DND-41 (cell line): ENCODE data around the gene RPUSD3.

Experiments
- ATAC-seq: fragments of 200-7000 bp; cut with Tn5 transposase; 3 replicates; pipeline ENCODE4 v1.9.1; 2021; ENCODE audit warnings: low read depth; ENCODE audit not compliant: insufficient read depth
- DNase-seq: peaks from one replicate; pipeline ENCODE4 v3.0.0-alpha.2; 2020
- H2AFZ ChIP-seq: 2 replicates; pipeline ENCODE4 v1.6.0; 2012; ENCODE audit warnings: low read depth, low read length
- H3K27ac ChIP-seq: 2 replicates; pipeline ENCODE4 v1.5.1; 2012; ENCODE audit warnings: low read length, inconsistent platforms
- H3K27me3 ChIP-seq: fragments of 200-600 bp; sonication (generic); 2 replicates; pipeline ENCODE4 v1.6.0; 2012; ENCODE audit warnings: low read length, mild to moderate bottlenecking, inconsistent platforms; ENCODE audit not compliant: insufficient read depth, poor library complexity
- H3K36me3 ChIP-seq: 2 replicates; pipeline ENCODE4 v1.5.1; 2012; ENCODE audit warnings: low read length, inconsistent platforms; ENCODE audit not compliant: insufficient read depth
- H3K4me1 ChIP-seq: 2 replicates; pipeline ENCODE4 v1.5.1; 2012; ENCODE audit warnings: mild to moderate bottlenecking, low read length; ENCODE audit not compliant: insufficient read depth
- H3K4me2 ChIP-seq: 2 replicates; pipeline ENCODE4 v1.6.0; 2012; ENCODE audit warnings: mild to moderate bottlenecking, moderate library complexity, low read length, inconsistent platforms; ENCODE audit not compliant: insufficient read depth
- H3K4me3 ChIP-seq, 2 experiments: fragments of 200-600 bp in 1 of 2; shearing (Covaris generic) in 1 of 2; 2 replicates each; pipeline ENCODE4 v1.5.1; 2012 to 2016; ENCODE audit warnings: inconsistent platforms in 2 of 2, low read length in 2 of 2, mild to moderate bottlenecking in 2 of 2, low read depth in 1 of 2, moderate library complexity in 1 of 2
- H3K79me2 ChIP-seq: 2 replicates; pipeline ENCODE4 v1.6.0; 2012; ENCODE audit warnings: low read length, inconsistent platforms; ENCODE audit not compliant: insufficient read depth
- H3K9ac ChIP-seq: 2 replicates; pipeline ENCODE4 v1.6.0; 2012; ENCODE audit warnings: low read depth, mild to moderate bottlenecking, inconsistent platforms, low read length, moderate library complexity
- H3K9me3 ChIP-seq: 2 replicates; pipeline ENCODE4 v1.5.1; 2012; ENCODE audit warnings: low read length, moderate library complexity, mild to moderate bottlenecking, inconsistent platforms; ENCODE audit not compliant: insufficient read depth, severe bottlenecking
- H4K20me1 ChIP-seq: 2 replicates; pipeline ENCODE4 v1.6.0; 2012; ENCODE audit warnings: low read length; ENCODE audit not compliant: insufficient read depth
- EZH2 ChIP-seq: IDR thresholded peaks from 3 replicates; pipeline ENCODE4 v1.6.1; 2012; ENCODE audit warnings: borderline replicate concordance, low read depth, mild to moderate bottlenecking, moderate library complexity, low read length, inconsistent platforms; ENCODE audit not compliant: severe bottlenecking
- TF ChIP-seq, protein P1 (sequence below): IDR thresholded peaks from 2 replicates; pipeline ENCODE4 v1.5.1; 2012; ENCODE audit warnings: borderline replicate concordance, low read length, moderate library complexity, mild to moderate bottlenecking; ENCODE audit not compliant: poor library complexity, severe bottlenecking; ENCODE audit errors: extremely low read depth

Gene RPUSD3

DNA sequence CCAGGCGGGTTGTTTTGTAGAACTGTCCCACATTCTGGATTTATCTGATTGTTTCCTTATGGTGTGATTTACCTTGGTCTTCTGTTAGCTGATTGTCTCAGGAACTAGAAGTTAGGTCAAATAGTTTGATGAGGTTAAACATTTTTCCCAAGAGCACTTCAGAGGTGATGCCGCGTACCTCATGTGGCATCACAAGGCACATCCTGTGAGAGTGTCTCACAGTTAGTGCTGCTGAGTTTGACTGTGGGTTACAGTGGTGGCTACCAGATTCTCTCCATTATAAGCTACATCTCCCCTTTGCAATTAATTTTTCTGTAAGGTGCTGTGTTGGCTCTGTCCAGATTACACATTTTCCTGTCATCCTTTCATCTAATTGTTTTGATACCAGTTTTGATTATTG is 12.6 kb downstream of the RPUSD3 start:
- Histone ChIP-seq H3K36me3 (peaks cover 70% of the 10 kb centered on the region), H3K4me3 (no peak overlapping the region)

DNA sequence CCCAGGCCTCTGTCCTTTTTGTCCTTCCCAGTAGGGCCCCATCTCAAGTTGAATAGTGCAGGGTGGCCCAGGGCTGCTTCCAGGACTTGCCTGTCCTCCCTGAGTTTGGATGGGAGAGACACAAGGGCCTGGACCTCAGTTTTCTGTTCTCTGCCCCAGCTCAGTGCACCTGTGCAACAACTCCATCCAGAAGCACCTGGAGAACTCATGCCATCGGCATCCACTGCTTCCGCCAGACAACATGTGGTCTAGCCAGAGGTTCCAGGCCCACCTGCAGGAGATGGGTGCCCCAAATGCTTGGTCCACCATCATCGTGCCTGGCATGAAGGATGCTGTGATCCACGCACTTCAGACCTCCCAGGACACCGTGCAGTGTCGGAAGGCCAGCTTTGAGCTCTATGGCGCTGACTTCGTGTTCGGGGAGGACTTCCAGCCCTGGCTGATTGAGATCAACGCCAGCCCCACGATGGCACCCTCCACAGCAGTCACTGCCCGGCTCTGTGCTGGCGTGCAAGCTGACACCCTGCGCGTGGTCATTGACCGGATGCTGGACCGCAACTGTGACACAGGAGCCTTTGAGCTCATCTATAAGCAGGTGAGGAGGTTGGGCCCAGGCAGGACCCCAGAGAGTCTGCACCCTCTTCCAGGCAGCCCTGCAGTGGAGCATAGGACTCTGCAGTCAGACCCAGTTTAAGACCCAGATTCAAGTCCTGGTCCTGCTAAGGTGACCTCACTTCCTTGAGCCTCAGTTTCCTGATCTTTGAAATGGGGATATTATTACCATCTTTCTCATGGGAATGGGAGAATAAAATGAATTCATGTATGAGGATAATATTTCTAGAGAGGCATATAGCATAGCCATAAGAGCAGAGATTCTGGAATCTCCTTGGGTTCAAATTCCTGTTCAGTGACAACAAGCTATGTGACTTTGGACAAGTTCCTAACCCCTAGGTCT is 14.7 kb downstream of the RPUSD3 start:
- H3K4me1 ChIP-seq: no peaks in the 10 kb centered on the region
- no peak overlapping the region for H3K4me3 ChIP-seq
- ATAC-seq (no peak), DNase-seq (no peak)
- no peaks in the 10 kb centered on the region for H3K27me3 ChIP-seq
- H3K9me3 ChIP-seq: no peaks in the 10 kb centered on the region
- no peak overlapping the region for H2AFZ ChIP-seq
- TF ChIP-seq, protein P1, sequence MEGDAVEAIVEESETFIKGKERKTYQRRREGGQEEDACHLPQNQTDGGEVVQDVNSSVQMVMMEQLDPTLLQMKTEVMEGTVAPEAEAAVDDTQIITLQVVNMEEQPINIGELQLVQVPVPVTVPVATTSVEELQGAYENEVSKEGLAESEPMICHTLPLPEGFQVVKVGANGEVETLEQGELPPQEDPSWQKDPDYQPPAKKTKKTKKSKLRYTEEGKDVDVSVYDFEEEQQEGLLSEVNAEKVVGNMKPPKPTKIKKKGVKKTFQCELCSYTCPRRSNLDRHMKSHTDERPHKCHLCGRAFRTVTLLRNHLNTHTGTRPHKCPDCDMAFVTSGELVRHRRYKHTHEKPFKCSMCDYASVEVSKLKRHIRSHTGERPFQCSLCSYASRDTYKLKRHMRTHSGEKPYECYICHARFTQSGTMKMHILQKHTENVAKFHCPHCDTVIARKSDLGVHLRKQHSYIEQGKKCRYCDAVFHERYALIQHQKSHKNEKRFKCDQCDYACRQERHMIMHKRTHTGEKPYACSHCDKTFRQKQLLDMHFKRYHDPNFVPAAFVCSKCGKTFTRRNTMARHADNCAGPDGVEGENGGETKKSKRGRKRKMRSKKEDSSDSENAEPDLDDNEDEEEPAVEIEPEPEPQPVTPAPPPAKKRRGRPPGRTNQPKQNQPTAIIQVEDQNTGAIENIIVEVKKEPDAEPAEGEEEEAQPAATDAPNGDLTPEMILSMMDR: no peak
- TF ChIP-seq EZH2: no peak
- H3K36me3 ChIP-seq: peaks cover 59% of the 10 kb centered on the region
- H3K79me2 ChIP-seq: no peaks in the 10 kb centered on the region
- H4K20me1 ChIP-seq: 0 out of 2 replicates have a peak, but pooled peaks cover 6% of the 10 kb centered on the region
- H3K4me2 ChIP-seq: no peak overlapping the region
- no peak overlapping the region for H3K9ac ChIP-seq
- no peak overlapping the region for H3K27ac ChIP-seq

More for the DNA sequence above, 12.6 kb downstream of the RPUSD3 start:
- no peak overlapping the region for H3K9ac ChIP-seq
- no peak overlapping the region for H2AFZ ChIP-seq
- 0 out of 2 replicates have a peak, but pooled peaks cover 6% of the 10 kb centered on the region for H4K20me1 ChIP-seq
- no peak overlapping the region for H3K27ac ChIP-seq
- H3K4me2 ChIP-seq: no peak overlapping the region
- no peaks in the 10 kb centered on the region for H3K27me3 ChIP-seq
- no peaks in the 10 kb centered on the region for H3K79me2 ChIP-seq
- no peak for DNase-seq
- no peaks in the 10 kb centered on the region for H3K9me3 ChIP-seq
- TF ChIP-seq, protein P1: no peak
- TF ChIP-seq EZH2: no peak
- H3K4me1 ChIP-seq: no peaks in the 10 kb centered on the region
- no peak for ATAC-seq

DNA sequence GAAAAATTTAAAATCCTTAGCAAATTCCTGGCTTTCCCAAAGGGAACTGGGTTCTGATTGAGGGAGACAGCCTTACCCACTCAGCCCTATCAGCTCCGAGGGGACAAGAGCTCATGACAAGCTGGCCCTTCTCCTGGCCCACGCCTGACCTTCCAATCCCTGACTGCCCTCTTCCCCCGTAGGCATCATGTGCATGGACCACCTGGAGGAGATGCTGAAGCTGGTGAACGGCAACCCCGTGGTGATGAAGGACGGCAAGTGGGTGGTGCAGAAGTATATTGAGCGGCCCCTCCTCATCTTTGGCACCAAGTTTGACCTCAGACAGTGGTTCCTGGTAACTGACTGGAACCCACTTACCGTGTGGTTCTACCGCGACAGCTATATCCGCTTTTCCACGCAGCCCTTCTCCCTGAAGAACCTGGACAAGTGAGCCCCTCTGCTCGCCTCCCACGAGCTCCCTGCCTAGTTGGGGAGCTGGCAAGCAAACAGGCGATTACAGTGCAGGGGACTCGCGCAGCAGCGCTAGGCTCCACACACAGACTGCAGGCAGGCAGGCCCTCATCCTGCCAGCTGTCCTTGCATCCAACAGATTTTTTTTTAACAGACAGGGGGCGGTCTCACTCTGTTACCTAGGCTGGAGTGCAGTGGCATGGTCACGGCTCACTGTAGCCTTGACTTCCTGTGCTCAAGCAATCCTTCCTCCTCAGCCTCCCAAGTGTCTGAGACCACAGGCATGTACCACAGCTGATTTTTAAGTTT is 16.8 kb downstream of the RPUSD3 start:
- TF ChIP-seq EZH2: no peak
- TF ChIP-seq, protein P1: peak; percentile 51
- Histone ChIP-seq H3K27me3 (no peaks in the 10 kb centered on the region), H3K27ac (peak overlapping the region; percentile 16; the same call in 1 of the 2 replicates)

More for the DNA sequence above, 16.8 kb downstream of the RPUSD3 start:
- H3K79me2 ChIP-seq: no peaks in the 10 kb centered on the region
- H3K36me3 ChIP-seq: peaks cover 40% of the 10 kb centered on the region
- peak; percentile 50 for DNase-seq
- no peaks in the 10 kb centered on the region for H3K9me3 ChIP-seq
- H2AFZ ChIP-seq: no peak overlapping the region
- H3K4me2 ChIP-seq: no peak overlapping the region
- ATAC-seq: peak; percentile 79
- H3K9ac ChIP-seq: no peak overlapping the region
- H3K4me3 ChIP-seq: no peak overlapping the region
- no peaks in the 10 kb centered on the region for H3K4me1 ChIP-seq
- 0 out of 2 replicates have a peak, but pooled peaks cover 4% of the 10 kb centered on the region for H4K20me1 ChIP-seq
